Measurements from ENCODE around the gene HS6ST1. TPM values are rescaled to one million over a fixed set of nuclear protein-coding genes. Genes with fewer than 3 reads are reported as not detected.

HS6ST1 gene
- total and polyA plus RNA-seq, 9 donors: 12.9 to 62.5 (median 45.3) TPM

- WGBS, 3 donors: 94 to 96% (median 95%) methylated on average over 5 of the region's 5 CpGs
- no peaks in the 10 kb centered on the region for H3K27me3 ChIP-seq
- H3K27ac ChIP-seq: no peak overlapping the region
- no peak overlapping the region for H3K4me3 ChIP-seq
- H3K36me3 ChIP-seq: no peaks in the 10 kb centered on the region
- TF ChIP-seq POLR2A (IDR thresholded peaks at IDR 0.05): no peak
- no peak for TF ChIP-seq CTCF (IDR thresholded peaks at IDR 0.05)
- intact Hi-C loops (cut with DNase I): no loop called here
- H3K9me3 ChIP-seq: no peaks in the 10 kb centered on the region
- DNase-seq: no peak
- peaks cover 2% of the 10 kb centered on the region for H3K4me1 ChIP-seq (ENCODE audit: insufficient read depth)
Measured at GRCh38 chr2:128354161-128354560, 35.5 kb upstream of the HS6ST1 start.

DNA sequence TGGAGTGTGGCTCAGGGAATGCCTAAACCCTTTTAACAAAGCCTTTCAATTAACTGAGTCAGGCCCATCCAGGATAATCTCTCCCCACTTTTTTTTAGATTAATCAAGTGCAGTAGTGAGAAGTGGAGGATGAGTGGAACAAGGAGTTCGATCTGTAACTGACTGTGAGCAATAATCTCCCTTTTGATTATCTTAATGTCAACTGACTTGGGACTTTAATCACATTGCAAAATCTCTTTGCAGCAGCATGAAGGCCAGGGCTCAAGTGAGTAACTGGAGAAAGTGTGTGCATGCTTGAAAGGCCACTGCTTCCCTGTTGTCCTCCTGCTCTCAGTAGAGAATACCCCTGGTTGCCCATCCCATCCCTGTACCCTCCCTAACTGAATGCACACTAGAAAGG lies 32.1 kb upstream of the HS6ST1 start:
- TF ChIP-seq CTCF (IDR thresholded peaks at IDR 0.05) (no peak), EP300 (IDR thresholded peaks at IDR 0.05) (no peak), POLR2A (IDR thresholded peaks at IDR 0.05) (no peak)
- H3K27me3 ChIP-seq: no peaks in the 10 kb centered on the region
- WGBS, 3 donors: 85 to 94% (median 93%) methylated on average over 1 of the region's 1 CpG
- DNase-seq: no peak
- peaks cover 13% of the 10 kb centered on the region for H3K4me1 ChIP-seq (ENCODE audit: insufficient read depth)
- H3K4me3 ChIP-seq: no peak overlapping the region
- intact Hi-C loops (cut with DNase I): no loop called here
- no peaks in the 10 kb centered on the region for H3K36me3 ChIP-seq
- no peak overlapping the region for H3K27ac ChIP-seq
- no peaks in the 10 kb centered on the region for H3K9me3 ChIP-seq

DNA sequence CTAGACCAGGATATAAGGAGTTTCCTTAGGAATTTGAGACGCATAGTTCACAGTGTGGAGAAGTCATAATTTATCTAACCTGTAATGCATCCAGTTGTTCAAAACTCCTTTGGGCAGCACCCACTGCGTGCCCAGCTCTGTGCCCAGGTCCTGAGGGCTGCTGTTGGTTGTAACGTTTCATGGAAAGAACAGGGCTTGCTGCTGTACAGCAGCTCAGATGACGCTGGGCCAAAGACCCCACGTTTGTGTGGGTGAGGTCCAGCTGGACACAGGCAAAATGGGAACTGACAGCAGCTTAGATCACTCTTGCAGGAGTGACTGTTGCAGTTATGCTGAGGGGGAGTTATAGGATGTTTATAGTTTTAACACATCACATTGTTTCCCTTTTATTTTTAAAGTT lies 30.0 kb upstream of the HS6ST1 start:
- TF ChIP-seq CTCF (IDR thresholded peaks at IDR 0.05): no peak
- TF ChIP-seq POLR2A (IDR thresholded peaks at IDR 0.05): no peak
- TF ChIP-seq EP300 (IDR thresholded peaks at IDR 0.05): no peak
- no peaks in the 10 kb centered on the region for H3K27me3 ChIP-seq
- H3K9me3 ChIP-seq: no peaks in the 10 kb centered on the region
- no peaks in the 10 kb centered on the region for H3K36me3 ChIP-seq
- 19 to 22% (median 21%) methylated on average over 5 of the region's 5 CpGs for WGBS, 3 donors
- intact Hi-C loops (cut with DNase I): no loop called here
- DNase-seq: no peak
- H3K4me1 ChIP-seq (ENCODE audit: insufficient read depth): peaks cover 13% of the 10 kb centered on the region
- H3K27ac ChIP-seq: peak overlapping the region in 1 of 2 donors; percentile 54
- H3K4me3 ChIP-seq: no peak overlapping the region

DNA sequence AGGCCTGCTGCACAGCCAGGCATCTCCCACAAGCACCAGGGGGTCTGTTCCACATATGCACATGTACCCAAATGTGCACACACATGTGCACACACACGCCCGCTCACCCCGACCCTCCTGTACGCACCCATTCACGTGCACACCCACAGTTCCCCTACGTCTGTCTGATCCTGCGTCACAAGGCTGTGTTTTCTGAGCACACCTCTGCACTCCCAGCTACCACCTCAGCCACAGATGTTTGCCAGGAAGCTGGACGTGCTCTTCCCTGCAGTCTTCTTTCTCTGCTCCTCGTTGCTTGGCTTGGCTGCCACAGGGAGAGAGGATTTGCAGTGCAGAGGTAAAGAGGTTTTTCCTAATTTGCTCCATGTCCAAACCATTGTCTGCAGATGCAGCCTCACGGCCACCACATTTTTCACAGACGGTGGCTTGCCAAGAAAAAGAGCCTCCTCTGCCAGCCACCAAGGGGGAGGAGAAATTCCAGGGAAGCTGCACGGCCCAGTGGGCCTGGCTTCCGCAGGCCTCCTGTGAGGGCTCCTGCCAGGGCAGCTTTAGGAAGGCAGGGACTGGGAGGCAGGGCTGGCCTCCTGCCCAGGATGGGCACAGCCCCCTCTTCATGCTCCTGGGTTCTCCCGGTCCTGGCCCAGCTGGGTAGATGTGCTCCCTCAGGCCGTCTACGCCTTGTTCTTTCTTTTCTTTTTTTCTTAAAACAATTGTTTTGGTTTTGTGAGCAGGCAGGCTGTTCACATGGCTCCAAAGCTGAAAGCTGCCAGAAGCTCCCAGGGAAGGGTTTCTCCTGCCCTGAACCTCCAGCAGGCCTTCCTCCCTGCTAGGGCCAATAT lies 29.3 kb upstream of the HS6ST1 start:
- Histone ChIP-seq H3K36me3 (no peaks in the 10 kb centered on the region), H3K9me3 (no peaks in the 10 kb centered on the region), H3K27ac (peak overlapping the region in 1 of 2 donors; percentile 54), H3K4me1 (ENCODE audit: insufficient read depth) (peaks cover 13% of the 10 kb centered on the region), H3K4me3 (no peak overlapping the region), H3K27me3 (no peaks in the 10 kb centered on the region)
- WGBS, 3 donors: 25 to 31% (median 25%) methylated on average over 16 of the region's 16 CpGs
- peak; percentile 67 to 87 (median 77) for DNase-seq
- intact Hi-C loops (cut with DNase I): no loop called here
- TF ChIP-seq EP300 (IDR thresholded peaks at IDR 0.05): no peak

DNA sequence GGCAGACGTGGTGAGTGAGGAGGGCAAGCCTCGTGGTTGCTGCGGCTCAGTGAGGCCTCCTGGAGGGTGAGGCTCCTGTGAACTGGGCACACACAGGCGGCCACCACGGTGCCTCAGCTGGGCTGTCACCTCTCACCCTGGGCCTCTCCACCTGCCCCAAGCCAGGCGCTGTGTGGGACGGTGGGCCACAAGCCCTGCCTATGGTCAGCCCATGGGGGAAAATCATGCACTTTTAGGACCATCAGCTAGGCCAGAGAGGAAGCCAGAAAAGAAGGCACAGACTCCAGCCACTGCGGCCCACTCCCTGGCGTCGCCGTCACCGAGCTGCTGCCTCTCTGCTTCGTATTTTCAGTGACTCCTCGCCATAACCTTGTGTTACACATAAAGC lies 28.5 kb upstream of the HS6ST1 start:
- no peaks in the 10 kb centered on the region for H3K36me3 ChIP-seq
- TF ChIP-seq EP300 (IDR thresholded peaks at IDR 0.05): no peak
- H3K4me1 ChIP-seq (ENCODE audit: insufficient read depth): peaks cover 13% of the 10 kb centered on the region
- no peaks in the 10 kb centered on the region for H3K27me3 ChIP-seq
- intact Hi-C loops (cut with DNase I): no loop called here
- H3K4me3 ChIP-seq: no peak overlapping the region
- DNase-seq: no peak
- WGBS, 3 donors: 92 to 98% (median 97%) methylated on average over 13 to 14 of the region's 14 CpGs
- no peaks in the 10 kb centered on the region for H3K9me3 ChIP-seq
- no peak overlapping the region for H3K27ac ChIP-seq
